ENCODE results near the gene RASA3.

- TF ChIP-seq CTCF (IDR thresholded peaks at IDR 0.05) (no peak), POLR2AphosphoS5 (IDR thresholded peaks at IDR 0.05) (no peak), POLR2A (IDR thresholded peaks at IDR 0.05; ENCODE audit: low read depth) (no peak), EP300 (IDR thresholded peaks at IDR 0.05) (no peak)
These were observed 202.5 kb downstream of the RASA3 start for GRCh38 chr13:113929628-113930615.

Measured in esophagus muscularis mucosa (tissue), 4 donors.